Uterus (tissue), 4 donors: ENCODE data around the gene SMOC1. TPM values are rescaled to one million over a fixed set of nuclear protein-coding genes. Genes with fewer than 3 reads are reported as not detected.

Experiments used
- DNase-seq, 2 donors: peaks; one replicate each; pipeline ENCODE4 v3.0.0-alpha.2; 2019 to 2020
- H3K27ac ChIP-seq, 2 donors: fragments of 200-600 bp; sonication (generic); 1 replicate in 1 of 2; 2 replicates in 1 of 2; pipeline ENCODE4 v1.5.1; 2016 to 2018
- H3K27me3 ChIP-seq, 2 donors: fragments of 200-600 bp; sonication (generic); one replicate each; pipeline ENCODE4 v1.5.1; 2018 to 2019; ENCODE audit warnings: control low read depth in 1 of 2
- H3K36me3 ChIP-seq, 2 donors: fragments of 200-600 bp; sonication (generic); one replicate each; pipeline ENCODE4 v1.5.1; 2019; ENCODE audit warnings: control low read depth in 1 of 2
- H3K4me1 ChIP-seq, 2 donors: fragments of 200-600 bp; sonication (generic); one replicate each; pipeline ENCODE4 v1.5.1; 2018 to 2019; ENCODE audit warnings: control low read depth in 1 of 2
- H3K4me3 ChIP-seq, 2 donors: fragments of 200-600 bp; sonication (generic); 1 replicate in 1 of 2; 2 replicates in 1 of 2; pipeline ENCODE4 v1.5.1; 2018 to 2019; ENCODE audit warnings: mild to moderate bottlenecking in 1 of 2
- H3K9me3 ChIP-seq, 2 donors: fragments of 200-600 bp; sonication (generic); one replicate each; pipeline ENCODE4 v1.5.1; 2019; ENCODE audit warnings: control low read depth in 1 of 2
- POLR2A ChIP-seq, 2 donors: fragments of 450-650 bp; IDR thresholded peaks; one replicate each; pipeline ENCODE4 v1.6.1; 2016; ENCODE audit warnings: antibody characterized with exemption in 2 of 2, mild to moderate bottlenecking in 1 of 2, moderate library complexity in 1 of 2
- intact Hi-C: fragments of 100-400 bp; cut with DNase I; formaldehyde crosslinking; loops from one replicate; pipeline ENCODE4 v1.15.1; 2023; ENCODE audit warnings: low total_unique reads
- total RNA-seq, 4 donors: library from RNA; depleted of rRNA in 3 of 4; stranded (reverse); fragments of >200 nt in 3 of 4; gene quantifications; one replicate each; pipeline versions ENCODE4 v1.1.0 to v1.2.4, GENCODE V29; 2014 to 2023
- TF ChIP-seq, protein P1 (sequence below), 4 experiments: fragments of 200-600 bp in 2 of 4; fragments of 450-650 bp in 2 of 4; sonication (generic) in 2 of 4; IDR thresholded peaks; one replicate each; pipeline ENCODE4 v1.5.1; 2016 to 2019; ENCODE audit warnings: antibody characterized with exemption in 4 of 4, mild to moderate bottlenecking in 2 of 4, moderate library complexity in 1 of 4
- donor health status: DM: yes; HTN: yes; CAD: no.

Gene SMOC1
- total RNA-seq, 4 donors from 2014 or later, result 0.59 to 2.1 (median 2.0) TPM; not detected in 1

- Histone ChIP-seq H3K4me3 (no peak overlapping the region), H3K27ac (no peak overlapping the region), H3K27me3 (no peaks in the 10 kb centered on the region), H3K9me3 (no peaks in the 10 kb centered on the region), H3K36me3 (no peaks in the 10 kb centered on the region), H3K4me1 (no peaks in the 10 kb centered on the region)
- TF ChIP-seq, protein P1, sequence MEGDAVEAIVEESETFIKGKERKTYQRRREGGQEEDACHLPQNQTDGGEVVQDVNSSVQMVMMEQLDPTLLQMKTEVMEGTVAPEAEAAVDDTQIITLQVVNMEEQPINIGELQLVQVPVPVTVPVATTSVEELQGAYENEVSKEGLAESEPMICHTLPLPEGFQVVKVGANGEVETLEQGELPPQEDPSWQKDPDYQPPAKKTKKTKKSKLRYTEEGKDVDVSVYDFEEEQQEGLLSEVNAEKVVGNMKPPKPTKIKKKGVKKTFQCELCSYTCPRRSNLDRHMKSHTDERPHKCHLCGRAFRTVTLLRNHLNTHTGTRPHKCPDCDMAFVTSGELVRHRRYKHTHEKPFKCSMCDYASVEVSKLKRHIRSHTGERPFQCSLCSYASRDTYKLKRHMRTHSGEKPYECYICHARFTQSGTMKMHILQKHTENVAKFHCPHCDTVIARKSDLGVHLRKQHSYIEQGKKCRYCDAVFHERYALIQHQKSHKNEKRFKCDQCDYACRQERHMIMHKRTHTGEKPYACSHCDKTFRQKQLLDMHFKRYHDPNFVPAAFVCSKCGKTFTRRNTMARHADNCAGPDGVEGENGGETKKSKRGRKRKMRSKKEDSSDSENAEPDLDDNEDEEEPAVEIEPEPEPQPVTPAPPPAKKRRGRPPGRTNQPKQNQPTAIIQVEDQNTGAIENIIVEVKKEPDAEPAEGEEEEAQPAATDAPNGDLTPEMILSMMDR (IDR thresholded peaks at IDR 0.05), result no peak
- no peak for TF ChIP-seq POLR2A (IDR thresholded peaks at IDR 0.05)
- no peak for DNase-seq
- intact Hi-C loops, result no loop called here
Measured at GRCh38 chr14:69953266-69953915, 74.2 kb downstream of the SMOC1 start.

DNA sequence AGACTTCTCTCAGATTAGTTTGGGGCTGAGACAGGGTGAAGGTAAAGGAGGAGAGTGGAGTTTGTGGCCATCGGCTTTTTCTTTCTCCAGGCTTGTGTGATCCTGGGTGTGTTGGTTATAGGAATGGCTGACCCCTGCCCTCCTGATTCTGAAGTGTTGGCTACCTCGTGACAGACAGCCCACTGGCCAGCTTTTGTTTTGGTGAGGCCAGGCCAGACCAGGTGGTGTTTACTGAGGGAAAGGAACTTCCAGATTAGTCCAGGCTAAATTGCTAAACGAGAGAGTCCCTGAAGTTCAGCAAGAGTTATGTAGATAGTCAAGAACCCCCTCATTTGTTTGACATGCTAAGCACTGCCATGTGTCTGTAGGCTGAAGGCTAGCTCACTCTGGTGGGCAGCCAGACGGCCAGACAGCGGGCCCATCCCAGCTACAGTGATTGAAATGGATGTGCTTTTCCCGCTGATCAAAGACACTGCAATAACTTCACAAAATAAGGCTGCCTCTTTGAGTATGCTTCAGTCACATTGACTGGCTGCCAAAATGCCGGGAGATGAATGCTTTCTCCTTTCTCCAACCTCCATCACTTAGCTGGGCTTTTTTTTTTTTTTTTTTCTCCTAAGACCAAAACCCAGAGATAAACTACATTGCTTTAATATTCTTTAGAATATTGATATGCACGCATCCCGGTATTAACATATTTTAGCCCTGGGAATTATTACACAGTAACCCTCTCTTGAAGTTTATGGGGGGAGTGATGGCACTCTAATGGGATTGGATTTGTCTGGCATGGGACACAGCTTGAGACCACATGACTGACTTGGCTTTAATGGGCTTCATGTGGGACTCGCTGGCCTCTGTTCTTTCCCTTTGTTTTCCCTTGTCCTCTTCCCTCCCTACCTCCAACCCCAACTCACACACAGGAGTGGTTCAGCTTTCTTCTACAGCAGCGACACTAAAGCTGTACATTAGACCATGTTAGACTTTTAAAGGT, 76.9 kb downstream of the SMOC1 start:
- no peak for DNase-seq
- Histone ChIP-seq H3K27ac (no peak overlapping the region), H3K36me3 (no peaks in the 10 kb centered on the region), H3K4me3 (no peak overlapping the region), H3K27me3 (no peaks in the 10 kb centered on the region), H3K9me3 (no peaks in the 10 kb centered on the region), H3K4me1 (no peaks in the 10 kb centered on the region)
- TF ChIP-seq, protein P1 (IDR thresholded peaks at IDR 0.05), result no peak
- no peak for TF ChIP-seq POLR2A (IDR thresholded peaks at IDR 0.05)
- intact Hi-C loops, result no loop called here

DNA sequence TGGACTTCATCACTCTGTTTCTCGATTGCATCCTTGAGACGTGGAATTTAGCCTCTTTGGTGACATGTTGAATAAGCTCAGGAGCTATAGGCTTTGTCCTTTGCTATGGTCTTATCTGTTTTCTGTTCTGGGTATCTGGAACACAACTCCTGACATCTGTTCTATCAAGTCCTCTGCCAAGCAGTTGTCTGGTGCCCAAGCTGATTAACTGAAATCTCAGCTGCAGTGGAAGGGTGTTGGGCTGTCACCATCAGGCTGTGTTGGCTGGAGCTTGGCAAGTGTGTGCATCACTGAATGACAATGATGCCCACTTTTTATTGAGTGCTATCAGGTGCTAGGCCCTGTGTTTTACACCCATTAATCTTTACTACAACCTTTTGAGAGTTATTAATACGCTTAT, 77.8 kb downstream of the SMOC1 start:
- intact Hi-C loops, result no loop called here
- Histone ChIP-seq H3K4me3 (no peak overlapping the region), H3K36me3 (no peaks in the 10 kb centered on the region), H3K4me1 (no peaks in the 10 kb centered on the region), H3K27ac (no peak overlapping the region), H3K27me3 (no peaks in the 10 kb centered on the region), H3K9me3 (no peaks in the 10 kb centered on the region)
- no peak for DNase-seq
- TF ChIP-seq POLR2A (IDR thresholded peaks at IDR 0.05), result no peak
- TF ChIP-seq, protein P1 (IDR thresholded peaks at IDR 0.05), result no peak

GRCh38 chr14:69957986-69958385, 78.8 kb downstream of the SMOC1 start:
- Histone ChIP-seq H3K27me3 (no peaks in the 10 kb centered on the region), H3K27ac (no peak overlapping the region), H3K4me1 (no peaks in the 10 kb centered on the region), H3K36me3 (no peaks in the 10 kb centered on the region), H3K4me3 (no peak overlapping the region), H3K9me3 (no peaks in the 10 kb centered on the region)
- TF ChIP-seq, protein P1 (IDR thresholded peaks at IDR 0.05), result no peak
- no peak for TF ChIP-seq POLR2A (IDR thresholded peaks at IDR 0.05)
- DNase-seq, result no peak
- intact Hi-C loops, result no loop called here

- no peak overlapping the region for H3K4me3 ChIP-seq
- TF ChIP-seq, protein P1 (IDR thresholded peaks at IDR 0.05), result no peak
- intact Hi-C loops, result no loop called here
- H3K36me3 ChIP-seq, result no peaks in the 10 kb centered on the region
- DNase-seq, result no peak
- H3K27me3 ChIP-seq, result no peaks in the 10 kb centered on the region
- no peak overlapping the region for H3K27ac ChIP-seq
- no peaks in the 10 kb centered on the region for H3K4me1 ChIP-seq
- H3K9me3 ChIP-seq, result no peaks in the 10 kb centered on the region
Measured at GRCh38 chr14:69959136-69959535, 79.9 kb downstream of the SMOC1 start.
